GM20431 (cell line): ENCODE results near the gene PSAP.

Experiments used
- in situ Hi-C: fragments of 300-500 bp; cut with MseI, MboI; formaldehyde crosslinking; loops from one replicate; pipeline ENCODE4 v1.15.0; 2020; ENCODE audit warnings: low sequenced_read_pairs; ENCODE audit not compliant: unreplicated experiment

Gene PSAP

GRCh38 chr10:71847418-71847817, 3.6 kb downstream of the PSAP start:
- in situ Hi-C loops, result no loop called here

DNA sequence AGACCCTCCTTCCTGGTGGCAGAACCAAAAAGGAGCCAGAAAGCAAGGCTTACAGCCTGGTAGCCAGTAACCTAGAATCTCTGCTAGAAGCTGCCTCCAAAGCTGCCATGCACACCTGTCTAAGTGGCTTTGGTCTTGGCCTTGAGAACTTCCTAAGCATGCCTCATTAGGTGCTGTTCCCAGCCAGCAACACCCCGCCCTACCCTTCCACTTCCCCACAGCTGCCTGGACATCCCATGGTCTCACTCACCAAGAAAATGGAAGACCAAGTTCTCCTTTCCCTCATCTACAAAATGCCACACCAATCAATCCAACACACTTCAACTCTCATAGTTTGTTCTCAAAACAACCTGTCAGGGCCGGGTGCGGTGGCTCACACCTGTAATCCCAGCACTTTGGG, 4.2 kb downstream of the PSAP start:
- in situ Hi-C loops, result no loop called here

DNA sequence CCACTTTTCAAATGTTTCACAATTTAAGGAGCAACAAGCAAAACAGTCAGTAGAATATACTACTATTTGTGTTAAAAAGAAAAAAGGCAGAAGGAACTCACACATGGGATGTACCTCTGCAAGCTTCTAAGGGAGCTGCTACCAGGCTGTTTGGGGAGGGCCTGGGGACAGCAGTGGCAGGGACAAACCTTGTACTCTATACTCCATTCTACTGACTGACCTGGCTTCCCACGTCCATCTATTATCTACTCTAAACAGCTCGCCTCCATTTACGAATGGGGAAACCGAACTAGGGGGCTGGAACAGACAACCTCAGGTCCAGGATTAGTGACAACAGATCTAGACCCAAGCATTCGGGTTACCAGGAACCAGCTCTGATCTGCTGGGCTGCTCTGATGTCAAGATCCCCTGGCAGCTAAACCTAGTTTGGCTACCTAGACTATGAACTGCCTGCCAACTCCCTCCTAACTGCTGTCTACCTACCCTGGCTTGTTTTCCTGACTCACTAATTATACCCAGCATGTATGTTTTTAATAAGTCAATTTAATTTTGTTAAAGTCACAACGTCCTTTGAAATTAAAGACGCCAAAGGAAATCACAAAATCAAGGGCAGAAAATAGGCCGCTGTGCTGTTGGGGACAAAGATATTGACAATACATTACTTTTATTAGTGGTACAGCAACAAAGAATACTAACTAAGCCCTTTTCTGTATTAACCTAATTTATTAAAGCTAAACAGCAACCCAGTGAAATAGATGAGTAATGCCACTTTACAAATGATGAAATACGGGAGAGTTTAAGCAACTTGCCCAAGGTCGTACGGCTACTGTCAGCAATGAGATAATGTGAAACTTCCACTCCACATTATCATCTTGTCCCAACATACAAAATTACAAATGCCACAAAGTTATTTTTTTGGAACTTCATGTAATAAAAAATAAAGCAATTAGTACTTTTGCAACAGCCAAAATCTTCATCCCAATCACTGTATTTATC, 5.3 kb downstream of the PSAP start:
- in situ Hi-C loops, result no loop called here

GRCh38 chr10:71844695-71845094, 6.4 kb downstream of the PSAP start:
- in situ Hi-C loops, result no loop called here

GRCh38 chr10:71844084-71844483, 7.0 kb downstream of the PSAP start:
- in situ Hi-C loops, result no loop called here

DNA sequence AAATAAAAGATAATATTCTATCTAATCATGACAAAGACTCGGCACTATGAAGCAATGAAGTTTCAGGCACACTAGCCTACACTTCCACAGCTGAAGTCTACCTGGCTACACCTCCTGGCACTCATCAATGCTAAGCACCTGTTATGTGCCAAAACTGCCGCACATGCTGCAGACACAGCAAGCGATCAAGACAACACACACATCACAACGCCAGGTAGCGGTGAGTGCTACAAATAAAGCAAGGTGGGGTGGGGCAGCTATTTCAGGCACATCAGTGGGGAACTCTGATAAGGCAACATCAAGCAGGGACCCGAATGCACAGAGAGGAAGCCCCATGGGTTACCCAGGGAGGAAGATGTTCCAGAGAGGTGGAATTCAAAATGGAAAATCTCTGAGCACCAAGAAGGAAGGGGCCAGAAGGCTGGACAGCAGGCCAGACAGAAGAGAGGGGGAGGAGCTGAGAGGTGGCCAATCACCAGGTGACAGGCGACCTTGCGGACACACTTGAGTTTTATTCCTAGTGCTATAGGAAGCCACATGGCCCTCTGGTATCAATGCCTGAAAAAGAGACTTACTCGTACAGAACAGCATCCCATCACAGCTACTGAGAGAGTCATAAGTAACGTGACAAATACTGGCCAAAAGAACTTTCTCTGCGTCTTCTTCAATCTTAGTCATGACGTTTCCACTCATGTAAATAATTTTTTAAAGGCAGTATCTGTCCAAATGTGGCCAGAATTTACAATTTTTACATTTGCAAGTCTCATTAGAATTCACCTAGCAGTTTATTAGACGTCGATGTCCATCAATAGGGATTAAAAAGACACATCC, 8.0 kb downstream of the PSAP start:
- in situ Hi-C loops, result no loop called here

- in situ Hi-C loops, result no loop called here
These were observed 8.6 kb downstream of the PSAP start for GRCh38 chr10:71842422-71842821.

DNA sequence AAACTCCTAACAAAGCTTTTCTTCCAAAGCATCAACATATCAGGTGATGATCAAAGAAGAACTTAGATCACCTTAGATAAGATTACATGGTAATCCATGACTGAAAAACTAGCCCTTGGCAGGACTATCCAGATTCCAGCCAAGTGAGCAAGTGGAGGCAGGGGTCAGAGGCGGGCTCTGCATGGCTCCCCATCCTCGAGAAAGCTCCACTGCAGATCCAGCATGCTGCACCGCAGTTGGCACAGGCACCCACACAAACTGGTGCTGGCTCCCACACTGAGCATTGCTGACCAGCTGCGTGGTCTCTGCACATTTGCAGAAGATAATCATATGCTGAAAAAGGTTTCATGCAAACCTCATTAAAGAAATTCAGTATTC, 10.1 kb downstream of the PSAP start:
- in situ Hi-C loops, result no loop called here

DNA sequence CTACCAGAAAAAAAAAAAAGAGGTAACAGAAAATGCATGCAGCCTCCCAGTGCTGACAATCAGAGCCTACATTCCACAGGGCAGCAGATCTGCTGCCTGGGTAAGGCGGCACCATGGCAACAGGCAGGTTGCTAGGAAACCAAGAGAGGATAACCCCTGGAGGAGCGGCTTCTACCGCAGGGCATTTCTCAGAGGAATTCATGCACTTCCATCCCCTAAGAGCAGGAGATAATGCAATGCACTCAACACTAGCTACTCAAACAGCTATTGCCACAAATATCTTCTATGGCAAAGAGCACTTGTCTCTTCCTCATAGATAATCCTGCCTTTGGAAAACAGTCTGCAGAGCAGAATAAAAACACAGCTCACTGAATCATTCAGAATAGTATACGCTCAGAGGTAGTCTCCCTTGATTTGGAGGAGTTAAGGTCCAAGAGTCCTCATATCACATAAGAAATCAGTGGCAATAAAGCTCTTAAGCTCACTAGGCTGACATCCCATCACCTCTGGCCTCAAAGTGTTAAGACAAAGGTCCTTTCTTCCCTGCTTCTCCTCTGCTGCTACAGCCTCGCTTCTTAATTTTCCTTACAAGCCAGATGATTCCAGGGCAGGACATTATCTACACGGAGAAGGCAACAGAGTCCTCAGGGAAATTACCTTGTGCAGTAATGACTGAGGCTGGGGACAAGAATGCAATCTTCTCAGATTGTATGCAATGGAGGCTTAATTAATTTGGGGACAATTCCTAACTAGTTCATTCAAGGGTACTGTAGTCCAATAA, 10.7 kb downstream of the PSAP start:
- in situ Hi-C loops, result no loop called here

- in situ Hi-C loops, result loop anchor here (10.0 kb wide), 1 partner anchor 56 kb away; no protein-coding TSS in a partner anchor
These were observed 12.5 kb downstream of the PSAP start for GRCh38 chr10:71838264-71839211.

- in situ Hi-C loops, result loop anchor here (10.0 kb wide), 1 partner anchor 58 kb away; no protein-coding TSS in a partner anchor
These were observed 13.8 kb downstream of the PSAP start for GRCh38 chr10:71837098-71837827.

DNA sequence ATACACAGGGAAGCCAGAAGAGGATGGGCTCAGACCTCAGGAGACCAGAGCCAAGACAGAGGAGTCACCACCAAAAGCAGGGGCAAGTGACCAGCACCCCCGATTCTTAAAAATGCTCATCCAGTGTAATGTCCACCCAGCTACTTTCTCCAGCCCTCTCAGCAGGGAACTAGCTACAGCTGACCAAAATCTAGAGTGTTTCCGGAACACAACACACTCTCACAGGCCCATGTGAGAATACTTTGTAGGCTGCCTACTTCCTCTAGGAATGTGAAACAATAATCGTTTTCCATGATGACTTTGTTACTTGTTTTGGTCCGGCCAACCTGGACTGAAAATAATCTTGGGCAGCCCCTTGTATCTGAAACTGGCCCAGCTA, 14.5 kb downstream of the PSAP start:
- in situ Hi-C loops, result loop anchor here (10.0 kb wide), 1 partner anchor 58 kb away; no protein-coding TSS in a partner anchor

DNA sequence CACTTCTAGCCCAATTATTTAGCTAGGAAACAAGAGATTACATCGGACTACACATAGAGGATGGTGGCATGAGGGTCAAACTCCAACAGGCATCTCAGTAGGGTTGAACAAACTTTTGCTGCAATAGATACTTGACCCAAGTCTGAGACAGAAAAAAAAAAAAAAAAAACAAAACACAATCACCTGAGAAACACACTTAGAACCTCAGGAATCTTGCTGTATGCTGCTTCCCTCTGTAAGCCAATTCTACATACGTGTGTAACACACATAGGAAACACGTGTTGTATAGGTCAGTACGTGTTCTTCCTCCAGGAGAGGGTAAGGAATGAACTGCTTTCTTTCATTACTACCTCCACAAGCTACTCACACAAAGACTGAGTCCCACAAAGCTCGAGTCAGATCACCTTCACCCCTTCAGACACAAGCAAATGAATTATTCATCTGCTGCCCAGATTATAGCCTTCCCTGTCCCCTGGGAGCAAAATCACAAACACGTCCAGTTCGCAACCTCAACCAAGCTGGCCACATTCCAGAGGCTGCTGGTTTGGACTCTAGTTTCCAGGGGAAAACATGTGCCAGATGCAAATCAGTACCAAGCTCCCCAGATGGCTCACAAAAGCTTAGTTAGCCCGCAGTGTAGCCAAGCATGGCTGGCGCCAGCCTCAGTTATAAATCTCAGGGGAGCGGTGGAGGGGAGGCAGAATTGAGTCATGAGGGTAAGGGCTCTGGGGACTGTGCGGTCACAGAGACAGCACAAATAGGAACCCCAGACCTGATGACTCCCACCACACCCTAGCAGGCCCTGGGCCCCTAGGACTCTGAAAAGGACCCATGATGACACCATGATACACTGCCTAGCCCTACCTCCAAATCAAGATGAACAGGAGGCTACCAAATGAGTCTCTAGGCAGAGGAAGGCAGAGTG, 15.1 kb downstream of the PSAP start:
- in situ Hi-C loops, result loop anchor here (10.0 kb wide), 1 partner anchor 59 kb away; no protein-coding TSS in a partner anchor

DNA sequence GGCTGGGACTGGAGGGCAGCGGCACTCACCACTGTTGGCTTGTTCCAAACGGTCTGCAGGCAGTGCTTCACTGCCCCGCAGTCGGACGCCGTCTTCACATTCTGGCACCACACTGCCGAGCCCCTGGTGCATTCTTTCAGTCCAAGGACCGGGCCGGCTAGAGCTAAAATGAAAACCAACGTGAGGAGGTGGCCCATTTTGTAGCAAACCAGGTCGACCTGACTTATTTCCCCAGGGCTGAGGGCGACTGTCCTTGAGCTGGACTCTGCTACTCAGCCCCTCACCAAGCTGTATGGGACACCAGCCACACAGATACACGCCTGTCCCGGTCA, 16.7 kb downstream of the PSAP start:
- in situ Hi-C loops, result loop anchor here (10.0 kb wide), 1 partner anchor 60 kb away; no protein-coding TSS in a partner anchor

DNA sequence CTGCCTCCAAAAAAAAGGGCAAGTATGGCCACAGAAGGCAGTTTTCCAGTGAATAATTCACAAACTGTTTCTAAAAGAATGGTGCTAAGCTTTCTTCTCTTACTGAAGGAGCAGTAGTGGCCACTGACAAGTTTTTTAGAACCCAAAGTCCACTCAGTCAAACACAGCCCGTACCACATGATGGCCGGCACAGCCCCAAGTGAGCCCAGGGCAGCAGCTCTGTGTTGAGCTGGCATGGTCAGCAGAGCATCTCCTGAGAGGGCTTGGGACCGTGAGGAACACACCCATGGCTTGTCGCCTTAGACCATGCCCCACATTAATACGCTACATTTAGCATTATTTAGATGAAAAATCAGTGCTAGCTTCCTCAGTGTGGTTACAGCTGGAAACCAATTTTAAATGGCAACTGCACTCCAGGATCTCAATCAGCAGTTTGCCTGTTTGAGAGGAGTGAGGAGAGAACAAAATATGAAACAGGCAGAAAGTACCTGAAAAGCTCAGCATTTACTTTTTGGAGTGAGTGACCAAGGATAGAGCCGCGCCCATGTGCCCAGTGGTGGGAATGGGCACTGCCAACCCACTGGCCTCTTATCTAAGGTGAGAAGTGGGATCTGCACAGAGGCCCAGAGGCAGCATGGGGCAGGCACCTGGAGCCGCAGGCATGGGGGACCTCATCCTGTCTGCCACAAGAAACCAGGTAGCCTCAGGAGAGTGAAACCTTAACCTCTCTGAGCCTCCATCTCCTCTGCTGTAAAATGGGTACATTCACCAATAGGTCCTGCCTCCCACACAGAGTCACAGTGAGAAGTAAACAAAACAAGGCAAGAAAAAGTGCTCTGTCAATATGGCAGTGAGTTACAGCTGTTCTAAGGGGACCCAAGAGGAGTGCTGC, 17.4 kb downstream of the PSAP start:
- in situ Hi-C loops, result loop anchor here (10.0 kb wide), 1 partner anchor 61 kb away; no protein-coding TSS in a partner anchor

DNA sequence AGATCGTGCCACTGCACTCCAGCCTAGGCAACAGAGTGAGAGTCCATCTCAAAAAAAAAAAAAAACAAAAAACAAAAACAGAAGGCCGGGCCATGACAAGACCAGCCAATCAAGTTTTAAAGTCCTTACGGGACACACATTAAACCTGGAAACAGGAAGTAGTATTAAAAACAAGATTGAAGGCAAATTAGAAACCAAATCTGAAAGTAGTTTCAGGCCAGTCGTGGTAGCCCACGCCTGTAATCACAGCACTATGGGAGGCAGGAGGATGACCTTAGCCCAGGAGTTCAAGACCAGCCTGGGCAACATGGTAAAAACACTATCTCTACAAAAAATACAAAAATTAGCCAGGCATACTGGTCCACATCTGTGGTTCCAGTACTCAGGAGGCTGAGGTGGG, 18.1 kb downstream of the PSAP start:
- in situ Hi-C loops, result loop anchor here (10.0 kb wide), 1 partner anchor 62 kb away; no protein-coding TSS in a partner anchor
